ENCODE data around the gene KRTAP19-8.

The KRTAP19-8 gene, protein sequence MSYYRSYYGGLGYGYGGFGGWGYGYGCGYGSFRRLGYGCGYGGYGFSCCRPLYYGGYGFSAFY

DNA sequence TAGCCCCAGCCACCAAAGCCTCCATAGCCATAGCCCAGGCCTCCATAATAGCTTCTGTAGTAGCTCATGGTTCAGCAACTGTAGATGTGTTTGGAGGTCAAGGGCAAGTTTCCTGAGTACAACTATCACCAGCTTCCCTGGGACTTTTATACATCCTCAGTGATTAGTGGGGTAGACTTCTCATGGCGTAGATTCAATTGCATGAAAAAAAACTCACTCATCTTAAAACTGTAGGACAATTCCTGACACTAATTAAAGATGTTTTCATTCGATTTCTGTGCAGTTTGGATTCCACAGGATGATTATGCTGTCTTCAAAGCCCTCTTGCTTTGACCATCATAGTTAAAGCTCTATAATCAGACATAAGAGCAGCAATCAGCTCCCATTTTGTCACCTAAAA lies at the start of gene KRTAP19-8:
Gene KRTAP19-8, minus strand, starts transcription at position 101 of the 400 bp plus-strand sequence. Its CDS starts 33 bp downstream, at position 68.
- FAIRE-seq: no peak

DNA sequence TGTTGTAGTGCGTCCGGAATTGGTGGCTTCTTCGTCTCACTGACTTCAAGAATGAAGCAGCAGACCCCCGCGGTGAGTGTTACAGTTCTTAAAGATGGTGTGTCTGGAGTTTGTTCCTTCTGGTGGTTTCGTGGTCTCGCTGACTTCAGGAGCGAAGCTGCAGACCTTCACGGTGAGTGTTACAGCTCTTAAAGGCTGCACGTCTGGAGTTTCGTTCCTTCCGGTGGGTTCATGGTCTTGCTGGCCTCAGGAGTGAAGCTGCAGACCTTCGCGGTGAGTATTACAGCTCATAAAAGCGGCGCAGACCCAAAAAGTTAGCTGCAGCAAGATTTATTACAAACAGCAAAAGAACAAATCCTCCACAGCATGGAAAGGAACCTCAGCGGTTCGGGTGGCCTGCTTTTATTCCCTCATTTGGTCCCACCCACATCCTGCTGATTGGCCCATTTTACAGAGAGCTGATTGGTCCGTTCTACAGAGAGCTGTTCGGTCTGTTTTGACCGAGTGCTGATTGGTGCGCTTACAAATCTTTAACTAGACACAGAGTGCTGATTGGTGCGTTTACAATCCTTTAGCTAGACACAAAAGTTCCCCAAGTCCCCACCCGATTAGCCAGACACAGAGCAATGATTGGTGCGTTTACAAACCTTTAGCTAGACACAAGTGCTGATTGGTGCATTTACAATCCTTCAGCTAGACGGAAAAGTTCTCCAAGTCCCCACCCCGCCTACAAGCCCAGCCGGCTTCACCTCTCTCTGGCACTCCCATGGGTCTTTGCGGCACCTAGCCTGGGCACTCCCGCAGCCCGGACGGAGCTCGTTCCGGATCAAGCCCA lies 49.6 kb upstream of the KRTAP19-8 start:
- FAIRE-seq: no peak

DNA sequence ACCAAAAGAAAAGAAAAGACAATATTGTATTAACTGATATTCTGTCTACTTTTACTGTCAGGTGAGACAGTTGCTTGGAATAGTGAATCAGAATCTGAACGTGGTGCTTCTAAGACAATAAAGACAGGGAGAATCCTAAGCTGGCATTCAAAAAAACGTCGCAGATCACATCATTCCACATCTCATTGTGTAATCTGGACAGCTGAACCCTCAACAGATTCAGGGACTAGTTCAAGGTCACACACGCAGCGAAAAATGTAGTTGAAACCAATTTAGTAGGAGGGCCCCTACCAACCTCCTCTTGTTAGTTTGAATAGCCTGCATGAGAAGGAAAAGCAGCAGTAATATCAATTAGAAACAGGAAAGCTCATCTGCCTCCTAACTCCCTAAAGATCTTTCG lies 46.4 kb upstream of the KRTAP19-8 start:
- no peak for FAIRE-seq

DNA sequence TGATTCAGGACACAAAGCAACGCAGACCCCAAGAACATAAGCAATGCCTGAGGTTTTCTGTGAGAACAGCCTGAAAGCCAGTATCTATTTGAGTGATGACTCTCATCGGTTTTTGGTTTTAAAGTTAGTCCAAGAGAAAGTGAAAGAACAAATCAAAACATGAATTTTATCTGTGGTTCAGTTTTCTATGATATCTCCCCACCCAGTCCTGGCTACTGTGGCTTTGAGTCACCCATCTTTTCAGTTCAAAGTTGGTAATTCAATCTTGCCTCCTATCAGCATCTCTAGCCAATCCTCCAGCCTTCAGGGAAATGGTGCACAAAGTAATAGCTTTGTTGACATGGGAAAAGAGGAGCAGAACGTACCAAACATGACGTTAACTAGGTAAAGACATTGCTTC lies 40.5 kb upstream of the KRTAP19-8 start:
- no peak for FAIRE-seq

GRCh38 chr21:31078216-31078615 lies 39.9 kb upstream of the KRTAP19-8 start:
- FAIRE-seq: no peak

DNA sequence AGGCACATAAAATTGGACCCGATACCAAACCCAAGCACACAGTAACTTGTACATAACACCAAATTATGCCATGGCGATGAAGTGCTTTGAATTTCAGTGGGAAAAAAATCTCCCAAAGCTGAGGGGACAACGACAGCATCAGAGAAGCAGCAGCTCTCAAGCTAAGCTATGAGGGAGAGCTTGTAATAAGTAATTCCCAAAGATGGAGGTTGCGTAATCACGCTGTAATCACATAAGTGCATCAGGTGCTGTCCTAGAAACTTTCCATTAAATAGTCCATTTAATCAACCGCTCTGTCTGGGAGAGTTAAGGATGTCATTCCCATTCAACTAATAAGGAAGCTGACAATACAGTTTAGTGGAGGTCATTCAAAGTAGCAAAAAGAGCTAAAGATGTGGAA lies 37.6 kb upstream of the KRTAP19-8 start:
- FAIRE-seq: no peak

- no peak for FAIRE-seq
These were observed 34.3 kb upstream of the KRTAP19-8 start for GRCh38 chr21:31072533-31072932.

DNA sequence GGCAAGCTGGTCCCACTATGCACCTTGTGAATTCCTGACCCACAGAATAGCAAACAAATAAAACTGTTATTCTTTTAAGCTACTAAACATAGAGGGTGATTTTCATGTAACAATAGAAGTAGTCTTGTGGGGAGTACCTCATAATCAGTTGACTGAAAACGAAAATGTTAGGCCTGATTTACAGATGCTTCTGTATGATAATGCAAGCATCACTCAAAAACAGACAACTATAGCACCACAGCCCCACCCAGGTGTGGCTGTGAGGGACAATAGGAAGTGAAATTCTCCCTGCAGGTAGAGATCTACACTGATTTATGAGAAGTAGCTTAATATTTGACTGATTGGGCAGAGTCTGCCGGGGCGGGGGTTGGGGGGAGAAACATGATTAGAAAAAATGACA lies 26.5 kb upstream of the KRTAP19-8 start:
- no peak for FAIRE-seq

GRCh38 chr21:31052489-31053142 lies 14.3 kb upstream of the KRTAP19-8 start:
- no peak for FAIRE-seq

DNA sequence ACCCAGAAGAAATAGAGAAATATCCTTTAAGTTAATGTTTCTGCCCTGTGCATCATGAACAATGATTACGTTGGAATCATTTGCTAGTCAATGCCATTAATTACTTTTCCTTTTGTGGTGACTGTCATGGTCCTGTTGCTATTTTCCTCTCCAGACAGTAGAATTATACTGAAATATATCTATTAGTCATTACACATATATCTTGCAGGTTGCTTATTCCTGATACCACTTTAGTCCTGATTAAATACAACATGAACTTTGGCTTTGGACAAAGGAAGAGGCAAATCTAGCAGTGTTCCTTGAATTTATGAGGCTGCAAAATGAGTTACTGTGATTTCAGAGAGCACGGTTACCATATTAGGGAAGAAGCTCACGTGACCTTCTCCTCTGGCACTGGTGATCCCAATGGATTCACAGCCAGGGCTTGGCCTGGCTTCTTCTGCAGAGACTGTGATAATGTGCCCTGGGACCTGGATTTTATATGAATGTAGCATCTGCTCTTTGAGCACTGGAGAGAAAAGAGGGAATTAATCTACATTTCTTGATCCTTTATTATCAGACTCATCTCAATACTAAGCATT lies 12.4 kb upstream of the KRTAP19-8 start:
- no peak for FAIRE-seq

DNA sequence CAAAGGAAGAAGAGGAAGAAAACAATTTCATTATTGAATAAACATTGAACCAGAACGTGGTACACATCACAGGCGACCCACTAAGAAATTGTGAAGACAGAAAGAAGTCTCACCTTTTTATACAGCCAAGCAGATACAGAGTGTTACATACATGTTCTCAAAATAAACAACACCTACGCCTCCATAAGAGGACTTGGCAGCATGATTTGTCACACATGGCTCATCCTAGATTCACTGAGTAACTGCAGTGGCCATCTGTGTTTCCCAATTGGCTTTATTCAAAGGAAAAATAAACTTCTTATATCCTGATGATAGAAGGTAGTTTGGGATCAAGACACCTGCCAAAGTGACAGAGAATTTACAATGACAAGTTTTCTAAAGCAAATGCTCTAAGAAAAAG lies 7.6 kb upstream of the KRTAP19-8 start:
- no peak for FAIRE-seq

- no peak for FAIRE-seq
These were observed 5.2 kb upstream of the KRTAP19-8 start for GRCh38 chr21:31043471-31043870.

DNA sequence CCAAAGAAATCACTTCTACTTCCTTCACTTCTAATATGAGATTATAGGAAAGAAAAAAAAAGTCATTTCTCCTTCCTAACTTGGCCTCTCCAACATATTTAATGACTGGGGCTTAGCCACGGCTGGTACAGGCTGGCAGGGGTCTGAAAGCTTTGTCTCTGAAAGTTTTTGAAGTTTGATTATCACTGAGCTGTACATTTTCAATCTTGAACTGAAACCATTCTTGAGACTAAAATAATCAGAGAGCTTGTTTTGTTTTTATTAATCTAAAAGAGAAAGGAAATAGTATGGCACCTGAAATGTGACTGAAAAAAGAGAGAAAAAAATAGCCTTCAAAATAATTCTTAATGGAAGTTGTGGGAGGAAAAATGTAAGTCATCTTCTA lies 3.8 kb upstream of the KRTAP19-8 start:
- FAIRE-seq: no peak

GRCh38 chr21:31041295-31042079 lies 3.2 kb upstream of the KRTAP19-8 start:
- no peak for FAIRE-seq

GRCh38 chr21:31034378-31034777 lies 3.9 kb downstream of the KRTAP19-8 start:
- FAIRE-seq: no peak

- no peak for FAIRE-seq
These were observed 7.7 kb downstream of the KRTAP19-8 start for GRCh38 chr21:31030367-31031106.

GRCh38 chr21:31023680-31024079 lies 14.6 kb downstream of the KRTAP19-8 start:
- FAIRE-seq: no peak

DNA sequence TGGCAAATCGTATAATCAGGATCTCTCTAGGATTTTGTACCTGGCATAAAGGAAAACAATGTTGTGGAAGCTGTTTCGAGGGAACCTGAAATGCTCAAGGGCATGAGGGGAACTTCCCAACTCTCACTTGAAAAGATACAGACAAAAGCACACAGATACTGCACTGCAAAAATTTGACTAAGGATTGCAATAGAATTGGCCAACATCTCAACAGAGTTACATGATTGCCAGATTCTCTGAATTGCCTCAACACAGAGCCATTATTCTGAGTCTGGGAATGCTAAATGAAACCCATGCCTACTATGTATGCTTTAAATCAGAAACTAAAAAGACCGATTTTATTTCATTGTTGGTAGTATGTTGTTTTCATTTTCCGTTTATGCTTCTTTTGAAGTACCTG lies 16.0 kb downstream of the KRTAP19-8 start:
- FAIRE-seq: no peak

DNA sequence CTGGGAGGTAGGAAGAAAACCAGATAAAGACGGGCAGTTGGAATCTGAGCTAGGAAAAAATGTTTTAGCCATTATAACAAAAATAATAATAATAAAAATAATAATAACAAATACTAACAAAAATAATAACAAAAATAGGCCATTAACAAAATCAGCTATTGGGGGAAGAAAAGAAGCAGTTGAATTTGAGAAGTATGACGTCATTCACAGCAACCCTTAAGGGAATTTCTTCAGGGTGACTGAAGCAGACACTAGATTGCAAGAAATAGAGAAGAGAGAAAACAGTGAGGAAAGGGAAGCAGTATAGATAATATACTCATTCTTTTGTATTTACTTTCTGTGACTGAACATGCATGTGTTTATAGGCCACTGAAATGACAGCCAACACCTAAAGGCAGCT lies 20.0 kb downstream of the KRTAP19-8 start:
- no peak for FAIRE-seq

DNA sequence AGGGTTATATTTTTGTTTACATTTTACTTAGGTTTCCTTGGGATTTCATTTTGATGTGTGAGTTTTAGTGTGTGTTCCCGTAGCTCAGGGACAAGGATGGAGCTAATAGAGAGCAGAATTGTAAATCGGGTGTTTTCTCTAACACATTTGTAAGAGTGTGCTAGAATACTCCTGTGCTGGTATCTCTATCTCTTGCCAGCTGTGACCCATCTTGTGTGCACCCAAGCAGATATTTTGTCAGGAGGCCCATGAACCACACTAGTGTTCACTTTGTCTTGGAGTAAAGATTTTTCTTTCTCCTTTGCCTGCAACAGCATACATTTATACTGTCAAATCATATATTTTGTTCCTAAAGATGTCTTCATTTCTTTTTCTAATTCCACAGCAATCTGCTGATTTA lies 23.4 kb downstream of the KRTAP19-8 start:
- FAIRE-seq: no peak

- no peak for FAIRE-seq
These were observed 25.9 kb downstream of the KRTAP19-8 start for GRCh38 chr21:31012133-31013089.
